ENCODE measurements around the gene H6PD.
"Not testable (repeated sequence)": the region's sequence is repeated elsewhere in the genome, so short reads cannot be mapped to it uniquely, and the experiment has no call there.

The H6PD gene

GRCh38 chr1:9299571-9300541, 65.3 kb downstream of the H6PD start:
- H3K4me3 ChIP-seq (ENCODE audit: control insufficient read depth in 1 of 7, extremely low read depth in 1 of 7, insufficient read depth in 4 of 7, low read depth in 2 of 7, low read length in 6 of 7); H3K36me3 ChIP-seq (ENCODE audit: control insufficient read depth in 4 of 4, insufficient read depth in 4 of 4, low read length in 3 of 4); CTCF ChIA-PET; H3K9me3 ChIP-seq (ENCODE audit: control extremely low read depth in 1 of 5, control insufficient read depth in 4 of 5, insufficient read depth in 2 of 5, low read depth in 1 of 5, low read length in 4 of 5); H3K27ac ChIP-seq (ENCODE audit: insufficient read depth in 1 of 2, low read depth in 1 of 2, low read length in 2 of 2, poor library complexity in 1 of 2, severe bottlenecking in 2 of 2); POLR2A ChIA-PET: not testable (repeated sequence)
- Histone ChIP-seq H3K4me1 (ENCODE audit: control extremely low read depth in 1 of 4, control insufficient read depth in 4 of 4, insufficient read depth in 4 of 4, low read length in 3 of 4) (peaks cover 0 to 19% (median 14%) of the 10 kb centered on the region in 4 experiments), H3K27me3 (replicated peaks in 2 of 5; ENCODE audit: control insufficient read depth in 4 of 5, insufficient read depth in 5 of 5, low read length in 4 of 5) (peaks cover 0 to 22% (median 3%) of the 10 kb centered on the region in 5 experiments)
- DNase-seq = peak in 2 of 3 donors; percentile 55 to 63
- WGBS (ENCODE audit: insufficient coverage) = 79% methylated on average over 10 of the region's 16 CpGs

- peaks cover 0 to 17% (median 3%) of the 10 kb centered on the region in 5 experiments for H3K27me3 ChIP-seq (replicated peaks in 2 of 5; ENCODE audit: control insufficient read depth in 4 of 5, insufficient read depth in 5 of 5, low read length in 4 of 5)
- no peaks in the 10 kb centered on the region for H3K36me3 ChIP-seq (ENCODE audit: control insufficient read depth in 4 of 4, insufficient read depth in 4 of 4, low read length in 3 of 4)
- CTCF ChIA-PET = interaction anchor here (0.6 kb wide), 1 partner anchor 12 kb away, joined by 3 read pairs; no protein-coding TSS in a partner anchor
- no peak overlapping the region for H3K27ac ChIP-seq (ENCODE audit: insufficient read depth in 1 of 2, low read depth in 1 of 2, low read length in 2 of 2, poor library complexity in 1 of 2, severe bottlenecking in 2 of 2)
- peaks cover 0 to 15% (median 11%) of the 10 kb centered on the region in 4 experiments for H3K4me1 ChIP-seq (ENCODE audit: control extremely low read depth in 1 of 4, control insufficient read depth in 4 of 4, insufficient read depth in 4 of 4, low read length in 3 of 4)
- DNase-seq = peak in 2 of 3 donors; percentile 49 to 56
- no peak overlapping the region for H3K4me3 ChIP-seq (ENCODE audit: control insufficient read depth in 1 of 7, extremely low read depth in 1 of 7, insufficient read depth in 4 of 7, low read depth in 2 of 7, low read length in 6 of 7)
- WGBS (ENCODE audit: insufficient coverage) = 33% methylated on average over 3 of the region's 6 CpGs
- H3K9me3 ChIP-seq (ENCODE audit: control extremely low read depth in 1 of 5, control insufficient read depth in 4 of 5, insufficient read depth in 2 of 5, low read depth in 1 of 5, low read length in 4 of 5) = no peaks in the 10 kb centered on the region
- POLR2A ChIA-PET = no interaction called here
Measured at GRCh38 chr1:9300573-9300972, 66.0 kb downstream of the H6PD start.

DNA sequence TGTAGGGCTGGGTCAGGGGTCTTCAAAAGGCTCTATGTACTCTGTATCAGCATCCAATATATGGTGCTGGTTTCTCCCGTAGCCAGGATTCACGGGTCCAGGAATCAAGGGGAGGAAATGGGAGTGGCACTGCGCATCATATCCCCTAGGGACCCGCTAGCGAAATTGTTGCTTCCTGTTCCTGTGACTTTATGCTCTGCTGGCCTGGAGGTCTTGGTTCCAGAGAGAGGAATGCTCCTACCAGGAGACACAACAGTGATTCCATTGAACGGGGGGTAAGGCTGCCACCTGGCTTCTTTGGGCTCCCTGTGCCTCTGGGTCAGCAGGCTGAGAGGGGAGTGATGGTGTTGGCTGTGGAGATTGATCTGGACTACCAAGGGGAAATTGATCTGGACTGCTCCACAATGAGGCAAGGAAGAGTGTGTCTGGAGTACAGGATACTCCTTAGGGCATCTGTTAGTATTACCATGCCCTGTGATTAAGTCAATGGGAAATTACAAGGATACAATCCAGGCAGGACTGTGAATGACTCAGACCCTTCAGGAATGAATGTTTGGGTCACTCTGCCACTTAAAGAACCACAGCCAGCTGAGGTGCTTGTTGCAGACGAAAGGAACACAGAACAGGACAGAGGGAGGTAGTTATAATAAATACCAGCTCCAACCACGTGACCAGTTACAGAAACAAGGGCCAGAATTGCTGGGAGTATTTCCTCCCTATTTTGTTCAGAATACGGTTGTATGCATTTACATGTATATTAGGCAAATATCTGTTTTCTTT, 68.4 kb downstream of the H6PD start:
- Histone ChIP-seq H3K27ac (ENCODE audit: insufficient read depth in 1 of 2, low read depth in 1 of 2, low read length in 2 of 2, poor library complexity in 1 of 2, severe bottlenecking in 2 of 2) (no peak overlapping the region), H3K9me3 (ENCODE audit: control extremely low read depth in 1 of 5, control insufficient read depth in 4 of 5, insufficient read depth in 2 of 5, low read depth in 1 of 5, low read length in 4 of 5) (no peaks in the 10 kb centered on the region), H3K36me3 (ENCODE audit: control insufficient read depth in 4 of 4, insufficient read depth in 4 of 4, low read length in 3 of 4) (no peaks in the 10 kb centered on the region), H3K27me3 (replicated peaks in 2 of 5; ENCODE audit: control insufficient read depth in 4 of 5, insufficient read depth in 5 of 5, low read length in 4 of 5) (peaks cover 0 to 1% (median 0%) of the 10 kb centered on the region in 5 experiments), H3K4me3 (ENCODE audit: control insufficient read depth in 1 of 7, extremely low read depth in 1 of 7, insufficient read depth in 4 of 7, low read depth in 2 of 7, low read length in 6 of 7) (no peak overlapping the region), H3K4me1 (ENCODE audit: control extremely low read depth in 1 of 4, control insufficient read depth in 4 of 4, insufficient read depth in 4 of 4, low read length in 3 of 4) (peaks cover 0 to 15% (median 11%) of the 10 kb centered on the region in 4 experiments)
- DNase-seq = no peak
- 88% methylated on average over 7 of the region's 9 CpGs for WGBS (ENCODE audit: insufficient coverage)
- CTCF ChIA-PET = no interaction called here
- POLR2A ChIA-PET = interaction anchor here (1.1 kb wide), 1 partner anchor 153 kb away, joined by 4 read pairs; no protein-coding TSS in a partner anchor

DNA sequence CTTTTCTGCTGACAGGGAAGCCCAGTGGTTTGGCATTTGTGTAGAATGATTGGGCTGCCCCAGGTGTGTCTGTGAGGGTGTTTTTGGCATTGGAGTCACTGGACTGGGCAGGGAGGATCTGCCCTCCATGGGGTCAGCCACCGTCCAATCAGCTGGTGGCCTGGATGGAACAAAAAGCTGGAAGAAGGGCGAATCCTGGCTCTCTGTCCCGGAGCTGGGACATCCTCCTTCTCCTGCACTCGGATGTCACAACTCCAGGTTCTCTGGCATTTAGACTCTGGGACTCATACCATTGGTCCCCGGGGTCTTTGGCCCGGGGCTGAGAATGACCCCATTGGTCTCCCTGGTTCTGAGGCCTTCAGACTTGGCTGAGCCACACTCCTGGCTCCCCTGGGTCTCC, 69.3 kb downstream of the H6PD start:
- WGBS (ENCODE audit: insufficient coverage) = 98% methylated on average over 6 of the region's 6 CpGs
- H3K9me3 ChIP-seq (ENCODE audit: control extremely low read depth in 1 of 5, control insufficient read depth in 4 of 5, insufficient read depth in 2 of 5, low read depth in 1 of 5, low read length in 4 of 5) = no peaks in the 10 kb centered on the region
- ChIA-PET CTCF (no interaction called here), POLR2A (interaction anchor here (1.1 kb wide), 1 partner anchor 152 kb away, joined by 4 read pairs; no protein-coding TSS in a partner anchor)
- no peak overlapping the region for H3K27ac ChIP-seq (ENCODE audit: insufficient read depth in 1 of 2, low read depth in 1 of 2, low read length in 2 of 2, poor library complexity in 1 of 2, severe bottlenecking in 2 of 2)
- DNase-seq = no peak
- H3K27me3 ChIP-seq (replicated peaks in 2 of 5; ENCODE audit: control insufficient read depth in 4 of 5, insufficient read depth in 5 of 5, low read length in 4 of 5) = peaks cover 0 to 1% (median 0%) of the 10 kb centered on the region in 5 experiments
- H3K36me3 ChIP-seq (ENCODE audit: control insufficient read depth in 4 of 4, insufficient read depth in 4 of 4, low read length in 3 of 4) = no peaks in the 10 kb centered on the region
- H3K4me3 ChIP-seq (ENCODE audit: control insufficient read depth in 1 of 7, extremely low read depth in 1 of 7, insufficient read depth in 4 of 7, low read depth in 2 of 7, low read length in 6 of 7) = no peak overlapping the region
- H3K4me1 ChIP-seq (ENCODE audit: control extremely low read depth in 1 of 4, control insufficient read depth in 4 of 4, insufficient read depth in 4 of 4, low read length in 3 of 4) = peaks cover 0 to 15% (median 11%) of the 10 kb centered on the region in 4 experiments

GRCh38 chr1:9305216-9305615, 70.6 kb downstream of the H6PD start:
- POLR2A ChIA-PET = no interaction called here
- H3K36me3 ChIP-seq (ENCODE audit: control insufficient read depth in 4 of 4, insufficient read depth in 4 of 4, low read length in 3 of 4) = no peaks in the 10 kb centered on the region
- peaks cover 0 to 13% (median 8%) of the 10 kb centered on the region in 4 experiments for H3K4me1 ChIP-seq (ENCODE audit: control extremely low read depth in 1 of 4, control insufficient read depth in 4 of 4, insufficient read depth in 4 of 4, low read length in 3 of 4)
- 98% methylated on average over 14 of the region's 14 CpGs for WGBS (ENCODE audit: insufficient coverage)
- H3K27me3 ChIP-seq (replicated peaks in 2 of 5; ENCODE audit: control insufficient read depth in 4 of 5, insufficient read depth in 5 of 5, low read length in 4 of 5) = peaks cover 0 to 1% (median 0%) of the 10 kb centered on the region in 5 experiments
- no peaks in the 10 kb centered on the region for H3K9me3 ChIP-seq (ENCODE audit: control extremely low read depth in 1 of 5, control insufficient read depth in 4 of 5, insufficient read depth in 2 of 5, low read depth in 1 of 5, low read length in 4 of 5)
- no peak for DNase-seq
- H3K27ac ChIP-seq (ENCODE audit: insufficient read depth in 1 of 2, low read depth in 1 of 2, low read length in 2 of 2, poor library complexity in 1 of 2, severe bottlenecking in 2 of 2) = no peak overlapping the region
- H3K4me3 ChIP-seq (ENCODE audit: control insufficient read depth in 1 of 7, extremely low read depth in 1 of 7, insufficient read depth in 4 of 7, low read depth in 2 of 7, low read length in 6 of 7) = no peak overlapping the region
- CTCF ChIA-PET = interaction anchor here (1.2 to 1.4 kb wide), 2 partner anchors 69 to 95 kb away, joined by 3 read pairs; no protein-coding TSS in a partner anchor

- Histone ChIP-seq H3K27me3 (replicated peaks in 2 of 5; ENCODE audit: control insufficient read depth in 4 of 5, insufficient read depth in 5 of 5, low read length in 4 of 5) (peaks cover 0 to 1% (median 0%) of the 10 kb centered on the region in 5 experiments), H3K36me3 (ENCODE audit: control insufficient read depth in 4 of 4, insufficient read depth in 4 of 4, low read length in 3 of 4) (no peaks in the 10 kb centered on the region), H3K4me3 (ENCODE audit: control insufficient read depth in 1 of 7, extremely low read depth in 1 of 7, insufficient read depth in 4 of 7, low read depth in 2 of 7, low read length in 6 of 7) (no peak overlapping the region), H3K4me1 (ENCODE audit: control extremely low read depth in 1 of 4, control insufficient read depth in 4 of 4, insufficient read depth in 4 of 4, low read length in 3 of 4) (peaks cover 0 to 5% (median under 1%) of the 10 kb centered on the region in 4 experiments), H3K27ac (ENCODE audit: insufficient read depth in 1 of 2, low read depth in 1 of 2, low read length in 2 of 2, poor library complexity in 1 of 2, severe bottlenecking in 2 of 2) (no peak overlapping the region), H3K9me3 (ENCODE audit: control extremely low read depth in 1 of 5, control insufficient read depth in 4 of 5, insufficient read depth in 2 of 5, low read depth in 1 of 5, low read length in 4 of 5) (no peaks in the 10 kb centered on the region)
- WGBS (ENCODE audit: insufficient coverage) = 97% methylated on average over 9 of the region's 14 CpGs
- no peak for DNase-seq
- ChIA-PET CTCF (interaction anchor here (1.0 to 1.2 kb wide), 2 partner anchors 17 to 69 kb away, joined by 3 to 4 read pairs; no protein-coding TSS in a partner anchor), POLR2A (no interaction called here)
Measured at GRCh38 chr1:9306006-9306405, 71.4 kb downstream of the H6PD start.
